Cardiac atrium fibroblast (primary cell): Measurements from ENCODE around the gene HSD3B7. TPM values are rescaled to one million over a fixed set of nuclear protein-coding genes. Genes with fewer than 3 reads are reported as not detected.

ENCODE experiments used
- total RNA-seq: library from RNA; depleted of rRNA; stranded (reverse); fragments of >200 nt; gene quantifications from 2 replicates; pipeline ENCODE4 v1.2.3, GENCODE V29; 2015

The HSD3B7 gene
- total RNA-seq = 6.8 and 11.6 TPM in 2 replicates

GRCh38 chr16:30984669-30985400 lies at the start of gene HSD3B7:
TSS of gene HSD3B7 (plus strand) at chr16:30985207. CDS start at chr16:30985659, 452 bp downstream.

GRCh38 chr16:30948667-30949649 lies 36.0 kb upstream of the HSD3B7 start, which contains the start of gene ORAI3:
TSS of gene ORAI3 (plus strand) at chr16:30949068. CDS start at chr16:30949290, 222 bp downstream.

GRCh38 chr16:30957456-30958174 lies 27.4 kb upstream of the HSD3B7 start, which contains the start of gene SETD1A:
TSS of gene SETD1A (plus strand) at chr16:30957754. CDS start at chr16:30958732, 978 bp downstream.

GRCh38 chr16:31010585-31011325 lies 25.7 kb downstream of the HSD3B7 start, which contains the start of gene STX1B:
TSS of gene STX1B (minus strand) at chr16:31010638. CDS start at chr16:31010396, 242 bp downstream.

GRCh38 chr16:31032736-31033708 lies 48.0 kb downstream of the HSD3B7 start, which contains the start of gene STX4:
TSS of gene STX4 (plus strand) at chr16:31033558. CDS start at chr16:31033806, 248 bp downstream.

Other genes starting within 250 kb of the HSD3B7 start
- gene PHKG2, start 236.8 kb upstream of the HSD3B7 start, total RNA-seq = 14.4 and 18.3 TPM in 2 replicates
- 2.1 TPM in 1 of 2 replicates, not detected in the other for gene CFAP119, start 223.1 kb upstream of the HSD3B7 start, total RNA-seq
- 56.7 and 58.8 TPM in 2 replicates for gene RNF40, start 222.9 kb upstream of the HSD3B7 start, total RNA-seq
- gene ZNF629, start 198.0 kb upstream of the HSD3B7 start, total RNA-seq = 12.1 and 12.8 TPM in 2 replicates
- 39.0 and 40.1 TPM in 2 replicates for gene BCL7C, start 91.1 kb upstream of the HSD3B7 start, total RNA-seq
- 0.54 and 0.81 TPM in 2 replicates for gene CTF1, start 88.6 kb upstream of the HSD3B7 start, total RNA-seq
- gene FBXL19, start 61.6 kb upstream of the HSD3B7 start, total RNA-seq = 15.2 and 21.5 TPM in 2 replicates
- gene ORAI3, start 36.1 kb upstream of the HSD3B7 start, total RNA-seq = 23.8 and 44.4 TPM in 2 replicates
- 3.1 and 4.5 TPM in 2 replicates for gene SETD1A, start 27.5 kb upstream of the HSD3B7 start, total RNA-seq
- gene STX1B, start 25.4 kb downstream of the HSD3B7 start, total RNA-seq = 0.16 and 0.18 TPM in 2 replicates
- gene STX4, start 48.4 kb downstream of the HSD3B7 start, total RNA-seq = 22.9 and 25.9 TPM in 2 replicates
- gene ZNF668, start 89.0 kb downstream of the HSD3B7 start, total RNA-seq = 9.2 and 15.9 TPM in 2 replicates
- gene ZNF646, start 89.2 kb downstream of the HSD3B7 start, total RNA-seq = 12.6 and 24.2 TPM in 2 replicates
- gene PRSS53, start 103.7 kb downstream of the HSD3B7 start, total RNA-seq = 2.6 and 6.1 TPM in 2 replicates
- 264 and 274 TPM in 2 replicates for gene VKORC1, start 109.6 kb downstream of the HSD3B7 start, total RNA-seq
- gene BCKDK, start 123.2 kb downstream of the HSD3B7 start, total RNA-seq = 80.5 and 118 TPM in 2 replicates
- 17.3 and 29.5 TPM in 2 replicates for gene KAT8, start 132.5 kb downstream of the HSD3B7 start, total RNA-seq
- gene PRSS8, start 150.5 kb downstream of the HSD3B7 start, total RNA-seq = not detected in 2 replicates
- gene PRSS36, start 164.9 kb downstream of the HSD3B7 start, total RNA-seq = not detected in 2 replicates
- 34.0 and 54.2 TPM in 2 replicates for gene FUS, start 194.9 kb downstream of the HSD3B7 start, total RNA-seq
- 43.1 and 57.0 TPM in 2 replicates for gene PYCARD, start 217.6 kb downstream of the HSD3B7 start, total RNA-seq
- gene TRIM72, start 228.9 kb downstream of the HSD3B7 start, total RNA-seq = 0.54 TPM in 1 of 2 replicates, not detected in the other
- not detected in 2 replicates for gene PYDC1, start 231.9 kb downstream of the HSD3B7 start, total RNA-seq